OCI-M1 (cell line): ENCODE results near the gene ASTN2.

Experiments
- DNase-seq: peaks from one replicate; lab custom pipeline; 2025; lab: John Stamatoyannopoulos, UW

The ASTN2 gene

GRCh38 chr9:117359910-117360309 is 54.9 kb downstream of the ASTN2 start:
- no peak for DNase-seq

GRCh38 chr9:117355542-117355941 is 59.3 kb downstream of the ASTN2 start:
- DNase-seq, result no peak

GRCh38 chr9:117354997-117355396 is 59.9 kb downstream of the ASTN2 start:
- DNase-seq, result no peak

GRCh38 chr9:117354244-117354847 is 60.5 kb downstream of the ASTN2 start:
- no peak for DNase-seq

GRCh38 chr9:117344892-117345660 is 69.8 kb downstream of the ASTN2 start:
- no peak for DNase-seq

- DNase-seq, result no peak
These were observed 71.4 kb downstream of the ASTN2 start for GRCh38 chr9:117343427-117343826.

GRCh38 chr9:117341151-117341550 is 73.7 kb downstream of the ASTN2 start:
- no peak for DNase-seq

- DNase-seq, result no peak
These were observed 74.4 kb downstream of the ASTN2 start for GRCh38 chr9:117340422-117340821.

GRCh38 chr9:117335837-117336433 is 78.9 kb downstream of the ASTN2 start:
- no peak for DNase-seq

GRCh38 chr9:117334101-117334500 is 80.8 kb downstream of the ASTN2 start:
- DNase-seq, result no peak

- no peak for DNase-seq
These were observed 89.0 kb downstream of the ASTN2 start for GRCh38 chr9:117325831-117326230.

GRCh38 chr9:117325110-117325731 is 89.6 kb downstream of the ASTN2 start:
- DNase-seq, result no peak

GRCh38 chr9:117323390-117323789 is 91.5 kb downstream of the ASTN2 start:
- DNase-seq, result no peak

- DNase-seq, result no peak
These were observed 97.7 kb downstream of the ASTN2 start for GRCh38 chr9:117317192-117317591.

- no peak for DNase-seq
These were observed 99.6 kb downstream of the ASTN2 start for GRCh38 chr9:117315236-117315635.

GRCh38 chr9:117313989-117314388 is 100.9 kb downstream of the ASTN2 start:
- DNase-seq, result no peak

GRCh38 chr9:117307701-117308100 is 107.2 kb downstream of the ASTN2 start:
- DNase-seq, result peak; percentile 4

GRCh38 chr9:117306032-117306431 is 108.8 kb downstream of the ASTN2 start:
- DNase-seq, result no peak

- DNase-seq, result no peak
These were observed 109.4 kb downstream of the ASTN2 start for GRCh38 chr9:117305454-117305853.

- DNase-seq, result no peak
These were observed 110.3 kb downstream of the ASTN2 start for GRCh38 chr9:117304549-117304948.

- no peak for DNase-seq
These were observed 111.1 kb downstream of the ASTN2 start for GRCh38 chr9:117303643-117304230.

- DNase-seq, result no peak
These were observed 112.4 kb downstream of the ASTN2 start for GRCh38 chr9:117302487-117302886.
